ENCODE data around the gene KCNH3.
A peak's percentile ranks its signal among the peaks of the same experiment; 100 is the strongest.
"Not testable (repeated sequence)": the region's sequence is repeated elsewhere in the genome, so short reads cannot be mapped to it uniquely, and the experiment has no call there.

The KCNH3 gene

GRCh38 chr12:49538510-49539403 is at the start of gene KCNH3:
KCNH3 (plus strand) TSS chr12:49539030; CDS start chr12:49539417, 387 bp downstream.
- peak; percentile 79 for DNase-seq (ENCODE audit: low read depth, low spot score)

GRCh38 chr12:49489154-49489553 is 49.7 kb upstream of the KCNH3 start:
- no peak for DNase-seq (ENCODE audit: low read depth, low spot score)

GRCh38 chr12:49489720-49490119 is 49.1 kb upstream of the KCNH3 start:
- peak; percentile 80 for DNase-seq (ENCODE audit: low read depth, low spot score)

GRCh38 chr12:49491823-49492222 is 47.0 kb upstream of the KCNH3 start:
- DNase-seq (ENCODE audit: low read depth, low spot score), result peak; percentile 57

GRCh38 chr12:49493900-49494299 is 44.9 kb upstream of the KCNH3 start:
- DNase-seq (ENCODE audit: low read depth, low spot score), result no peak

- peak; percentile 15 for DNase-seq (ENCODE audit: low read depth, low spot score)
These were observed 42.1 kb upstream of the KCNH3 start for GRCh38 chr12:49496417-49497360.

GRCh38 chr12:49501895-49502294 is 36.9 kb upstream of the KCNH3 start:
- DNase-seq (ENCODE audit: low read depth, low spot score), result no peak

- DNase-seq (ENCODE audit: low read depth, low spot score), result peak; percentile 10
These were observed 36.2 kb upstream of the KCNH3 start for GRCh38 chr12:49502590-49502989.

- peak; percentile 78 for DNase-seq (ENCODE audit: low read depth, low spot score)
These were observed 35.1 kb upstream of the KCNH3 start for GRCh38 chr12:49503674-49504180.

- DNase-seq (ENCODE audit: low read depth, low spot score), result no peak
These were observed 33.2 kb upstream of the KCNH3 start for GRCh38 chr12:49505672-49506071.

- peak; percentile 94 for DNase-seq (ENCODE audit: low read depth, low spot score)
These were observed 31.7 kb upstream of the KCNH3 start for GRCh38 chr12:49507139-49507538.

- DNase-seq (ENCODE audit: low read depth, low spot score), result not testable (repeated sequence)
These were observed 29.1 kb upstream of the KCNH3 start for GRCh38 chr12:49509681-49510080.

- DNase-seq (ENCODE audit: low read depth, low spot score), result peak; percentile 16
These were observed 27.4 kb upstream of the KCNH3 start for GRCh38 chr12:49511410-49511809.

GRCh38 chr12:49512546-49512945 is 26.3 kb upstream of the KCNH3 start:
- DNase-seq (ENCODE audit: low read depth, low spot score), result no peak

GRCh38 chr12:49515266-49515665 is 23.6 kb upstream of the KCNH3 start:
- DNase-seq (ENCODE audit: low read depth, low spot score), result peak; percentile 86

GRCh38 chr12:49518914-49519573 is 19.8 kb upstream of the KCNH3 start:
- DNase-seq (ENCODE audit: low read depth, low spot score), result peak; percentile 72

GRCh38 chr12:49519574-49519936 is 19.3 kb upstream of the KCNH3 start:
- no peak for DNase-seq (ENCODE audit: low read depth, low spot score)

GRCh38 chr12:49521389-49521788 is 17.4 kb upstream of the KCNH3 start:
- DNase-seq (ENCODE audit: low read depth, low spot score), result no peak

GRCh38 chr12:49524660-49525324 is 14.0 kb upstream of the KCNH3 start:
- DNase-seq (ENCODE audit: low read depth, low spot score), result peak; percentile 65

GRCh38 chr12:49525942-49526341 is 12.9 kb upstream of the KCNH3 start:
- DNase-seq (ENCODE audit: low read depth, low spot score), result no peak

All from astrocyte of the hippocampus (primary cell).